ENCODE results near the gene CCDC57. TPM values are rescaled to one million over a fixed set of nuclear protein-coding genes. Genes with fewer than 3 reads are reported as not detected.

CCDC57 gene
- total RNA-seq, 2 experiments from 2014 or later, result 129 to 135 TPM

- Histone ChIP-seq H3K36me3 (ENCODE audit: insufficient read depth, low read length) (no peaks in the 10 kb centered on the region), H3K27me3 (ENCODE audit: control insufficient read depth in 1 of 2, insufficient read depth in 2 of 2, low read length in 2 of 2) (no peaks in the 10 kb centered on the region), H3K4me3 (ENCODE audit: low read length) (no peak overlapping the region), H3K4me1 (ENCODE audit: insufficient read depth, low read length) (peaks cover 23% of the 10 kb centered on the region), H3K27ac (ENCODE audit: low read depth in 1 of 2, low read length in 2 of 2) (no peak overlapping the region), H3K9me3 (ENCODE audit: control insufficient read depth in 1 of 2, insufficient read depth in 1 of 2, low read length in 2 of 2) (peaks cover 0 to 4% of the 10 kb centered on the region in 2 experiments)
- DNase-seq, result no peak
- H3K27me3 Mint-ChIP-seq, result no peaks in the 10 kb centered on the region
- H3K4me3 Mint-ChIP-seq, result no peak overlapping the region
- POLR2A ChIA-PET, result no interaction called here
- H3K27ac Mint-ChIP-seq, result no peak overlapping the region
- intact Hi-C loops (cut with DNase I, micrococcal nuclease), result no loop called here
- no peak for ATAC-seq (ENCODE audit: poor library complexity)
- no peak for TF ChIP-seq CTCF (IDR thresholded peaks at IDR 0.05)
- no peaks in the 10 kb centered on the region for H3K36me3 Mint-ChIP-seq (ENCODE audit: low read depth)
- CTCF ChIA-PET, result no interaction called here
- peaks cover 10% of the 10 kb centered on the region for H3K4me1 Mint-ChIP-seq (ENCODE audit: low read depth)
- no peaks in the 10 kb centered on the region for H3K9me3 Mint-ChIP-seq
Observed at GRCh38 chr17:82224666-82225065, 12.0 kb upstream of the CCDC57 start.

GRCh38 chr17:82223517-82223916, 10.9 kb upstream of the CCDC57 start:
- H3K27ac ChIP-seq (ENCODE audit: low read depth in 1 of 2, low read length in 2 of 2), result no peak overlapping the region
- no peak for DNase-seq
- ChIA-PET CTCF (no interaction called here), POLR2A (no interaction called here)
- intact Hi-C loops (cut with DNase I, micrococcal nuclease), result no loop called here
- H3K4me3 Mint-ChIP-seq, result no peak overlapping the region
- TF ChIP-seq CTCF (IDR thresholded peaks at IDR 0.05), result no peak
- H3K9me3 Mint-ChIP-seq, result no peaks in the 10 kb centered on the region
- peaks cover 0 to 4% of the 10 kb centered on the region in 2 experiments for H3K9me3 ChIP-seq (ENCODE audit: control insufficient read depth in 1 of 2, insufficient read depth in 1 of 2, low read length in 2 of 2)
- ATAC-seq (ENCODE audit: poor library complexity), result no peak
- no peak overlapping the region for H3K4me3 ChIP-seq (ENCODE audit: low read length)
- H3K27me3 ChIP-seq (ENCODE audit: control insufficient read depth in 1 of 2, insufficient read depth in 2 of 2, low read length in 2 of 2), result no peaks in the 10 kb centered on the region
- peaks cover 17% of the 10 kb centered on the region for H3K4me1 ChIP-seq (ENCODE audit: insufficient read depth, low read length)
- H3K4me1 Mint-ChIP-seq (ENCODE audit: low read depth), result peaks cover 10% of the 10 kb centered on the region
- H3K36me3 ChIP-seq (ENCODE audit: insufficient read depth, low read length), result no peaks in the 10 kb centered on the region
- no peaks in the 10 kb centered on the region for H3K27me3 Mint-ChIP-seq
- no peaks in the 10 kb centered on the region for H3K36me3 Mint-ChIP-seq (ENCODE audit: low read depth)
- no peak overlapping the region for H3K27ac Mint-ChIP-seq

- intact Hi-C loops (cut with DNase I, micrococcal nuclease), result no loop called here
- Mint-ChIP-seq H3K4me1 (ENCODE audit: low read depth) (peaks cover 3% of the 10 kb centered on the region), H3K27me3 (no peaks in the 10 kb centered on the region), H3K9me3 (no peaks in the 10 kb centered on the region), H3K4me3 (no peak overlapping the region), H3K27ac (no peak overlapping the region), H3K36me3 (ENCODE audit: low read depth) (no peaks in the 10 kb centered on the region)
- H3K36me3 ChIP-seq (ENCODE audit: insufficient read depth, low read length), result no peaks in the 10 kb centered on the region
- peaks cover 13% of the 10 kb centered on the region for H3K4me1 ChIP-seq (ENCODE audit: insufficient read depth, low read length)
- H3K27me3 ChIP-seq (ENCODE audit: control insufficient read depth in 1 of 2, insufficient read depth in 2 of 2, low read length in 2 of 2), result no peaks in the 10 kb centered on the region
- H3K27ac ChIP-seq (ENCODE audit: low read depth in 1 of 2, low read length in 2 of 2), result no peak overlapping the region
- H3K9me3 ChIP-seq (ENCODE audit: control insufficient read depth in 1 of 2, insufficient read depth in 1 of 2, low read length in 2 of 2), result peaks cover 0 to 4% of the 10 kb centered on the region in 2 experiments
- POLR2A ChIA-PET, result no interaction called here
- ATAC-seq (ENCODE audit: poor library complexity) (no peak), DNase-seq (peak in 2 of 14 experiments; percentile 11 to 41)
- no peak for TF ChIP-seq CTCF (IDR thresholded peaks at IDR 0.05)
- CTCF ChIA-PET, result no interaction called here
- H3K4me3 ChIP-seq (ENCODE audit: low read length), result no peak overlapping the region
Observed at GRCh38 chr17:82222816-82223215, 10.2 kb upstream of the CCDC57 start.

Data from CD4-positive, alpha-beta T cell (primary cell).